HT1080 (cell line): ENCODE data around the gene TTC39C. TPM values are rescaled to one million over a fixed set of nuclear protein-coding genes. Genes with fewer than 3 reads are reported as not detected.

Source experiments
- small RNA-seq: library from RNA; depleted of rRNA; stranded (forward); fragments of <200 nt; gene quantifications from one replicate; pipeline ENCODE3, GENCODE V24; 2014
- total RNA-seq: library from RNA; depleted of rRNA; stranded (reverse); fragments of >200 nt; shearing (Covaris generic); gene quantifications from 2 replicates; pipeline ENCODE4 v1.2.3, GENCODE V29; 2014; rRNA removed

Gene TTC39C
- total RNA-seq, 1 experiment from 2014 or later, result 20.4 TPM

Small RNAs within 50 kb of the gene (small RNA-seq; reads per million reads assigned to genes)
- gene RF00017 (not detected), gene RNA5SP452 (0.41 reads per million, percentile 46 among the genes with 10 or more reads in this experiment), gene RNU5A-6P (4.7 reads per million, percentile 88 among the genes with 10 or more reads in this experiment)

Other genes with a start within 250 kb of the TTC39C start
- gene CABYR, start 124.3 kb downstream of the TTC39C start, total RNA-seq, result 1.0 TPM in 1 of 2 replicates, not detected in the other